Non-pigmented ciliary epithelial cell (primary cell): ENCODE measurements around the gene L3MBTL4.

ENCODE experiments used
- DNase-seq: peaks from one replicate; pipeline ENCODE4 v3.0.0-alpha.2; 2010; ENCODE audit warnings: low read depth

The L3MBTL4 gene

GRCh38 chr18:6249788-6250187 is 164.9 kb downstream of the L3MBTL4 start:
- DNase-seq, result no peak

- DNase-seq, result no peak
These were observed 165.5 kb downstream of the L3MBTL4 start for GRCh38 chr18:6249170-6249569.

- no peak for DNase-seq
These were observed 166.7 kb downstream of the L3MBTL4 start for GRCh38 chr18:6248017-6248416.

- DNase-seq, result no peak
These were observed 172.7 kb downstream of the L3MBTL4 start for GRCh38 chr18:6242004-6242403.

GRCh38 chr18:6239716-6240115 is 175.0 kb downstream of the L3MBTL4 start:
- DNase-seq, result no peak

GRCh38 chr18:6236258-6236657 is 178.5 kb downstream of the L3MBTL4 start:
- no peak for DNase-seq

- no peak for DNase-seq
These were observed 192.4 kb downstream of the L3MBTL4 start for GRCh38 chr18:6222271-6222670.

- no peak for DNase-seq
These were observed 193.1 kb downstream of the L3MBTL4 start for GRCh38 chr18:6221602-6222014.

GRCh38 chr18:6220129-6220528 is 194.6 kb downstream of the L3MBTL4 start:
- no peak for DNase-seq

- peak; percentile 27 for DNase-seq
These were observed 195.5 kb downstream of the L3MBTL4 start for GRCh38 chr18:6219116-6219717.

GRCh38 chr18:6215888-6216287 is 198.8 kb downstream of the L3MBTL4 start:
- no peak for DNase-seq

GRCh38 chr18:6211174-6211504 is 203.6 kb downstream of the L3MBTL4 start:
- DNase-seq, result no peak

GRCh38 chr18:6210349-6211173 is 204.2 kb downstream of the L3MBTL4 start:
- no peak for DNase-seq

- no peak for DNase-seq
These were observed 206.8 kb downstream of the L3MBTL4 start for GRCh38 chr18:6207941-6208340.

- DNase-seq, result no peak
These were observed 207.6 kb downstream of the L3MBTL4 start for GRCh38 chr18:6207116-6207515.

GRCh38 chr18:6205706-6206105 is 209.0 kb downstream of the L3MBTL4 start:
- peak; percentile 20 for DNase-seq

GRCh38 chr18:6204476-6204875 is 210.2 kb downstream of the L3MBTL4 start:
- DNase-seq, result no peak

- no peak for DNase-seq
These were observed 210.9 kb downstream of the L3MBTL4 start for GRCh38 chr18:6203791-6204190.

GRCh38 chr18:6202861-6203260 is 211.8 kb downstream of the L3MBTL4 start:
- DNase-seq, result no peak

GRCh38 chr18:6200204-6200774 is 214.4 kb downstream of the L3MBTL4 start:
- DNase-seq, result no peak

- DNase-seq, result no peak
These were observed 214.9 kb downstream of the L3MBTL4 start for GRCh38 chr18:6199777-6200176.

- no peak for DNase-seq
These were observed 216.1 kb downstream of the L3MBTL4 start for GRCh38 chr18:6198585-6198984.

- no peak for DNase-seq
These were observed 220.1 kb downstream of the L3MBTL4 start for GRCh38 chr18:6194640-6195039.
